ENCODE measurements around the gene NOTCH2.
"Not testable (repeated sequence)": the region's sequence is repeated elsewhere in the genome, so short reads cannot be mapped to it uniquely, and the experiment has no call there.

NOTCH2 gene

DNA sequence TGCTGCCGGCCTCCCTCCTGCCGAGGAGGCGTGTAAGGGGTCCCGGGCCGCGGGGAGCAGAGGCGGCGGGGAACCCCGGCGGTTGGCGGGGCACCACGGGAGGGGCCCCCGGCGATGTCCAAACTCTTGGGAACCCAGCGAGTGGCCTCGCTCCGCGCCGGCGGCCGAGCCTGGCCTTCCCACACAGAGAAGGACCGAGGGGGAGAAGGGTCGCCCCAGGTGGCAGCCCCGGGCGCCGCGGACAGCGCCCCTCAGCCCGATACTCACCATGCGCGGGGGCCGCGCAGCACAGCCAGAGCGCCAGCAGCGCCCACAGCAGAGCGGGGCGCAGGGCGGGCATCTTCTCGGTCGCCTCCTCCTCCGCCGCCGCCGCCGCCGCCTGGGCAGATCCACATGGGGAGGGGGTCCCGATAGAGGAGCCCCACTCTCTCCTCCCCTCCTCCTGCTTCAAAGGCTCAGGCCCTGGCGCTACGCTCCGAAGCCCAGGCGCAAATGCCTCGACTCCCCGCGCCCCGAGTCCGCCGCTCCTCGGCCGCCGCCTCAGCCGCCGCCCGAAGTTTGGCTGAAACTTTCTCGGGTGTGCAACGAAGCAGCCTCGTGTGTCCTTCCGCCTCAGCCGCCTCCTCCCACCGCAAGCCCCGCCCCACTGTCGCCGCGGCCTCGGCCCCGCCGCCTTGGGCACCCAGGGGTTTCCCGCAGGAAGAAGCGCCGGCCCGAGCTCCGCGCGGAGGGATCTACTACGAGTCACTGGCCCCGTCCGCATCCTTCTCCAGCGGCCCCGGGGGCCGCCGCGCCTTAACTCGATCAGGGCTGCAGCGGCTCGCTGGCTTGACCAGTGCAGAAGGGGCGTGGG, at the start of gene NOTCH2:
NOTCH2 (minus strand) TSS at position 596 of the 853 bp plus-strand sequence; CDS start at position 340, 256 bp downstream.
- H3K9me3 ChIP-seq (ENCODE audit: control insufficient read depth, insufficient read depth, low read length); H3K9ac ChIP-seq (ENCODE audit: low read depth, low read length): not testable (repeated sequence)

DNA sequence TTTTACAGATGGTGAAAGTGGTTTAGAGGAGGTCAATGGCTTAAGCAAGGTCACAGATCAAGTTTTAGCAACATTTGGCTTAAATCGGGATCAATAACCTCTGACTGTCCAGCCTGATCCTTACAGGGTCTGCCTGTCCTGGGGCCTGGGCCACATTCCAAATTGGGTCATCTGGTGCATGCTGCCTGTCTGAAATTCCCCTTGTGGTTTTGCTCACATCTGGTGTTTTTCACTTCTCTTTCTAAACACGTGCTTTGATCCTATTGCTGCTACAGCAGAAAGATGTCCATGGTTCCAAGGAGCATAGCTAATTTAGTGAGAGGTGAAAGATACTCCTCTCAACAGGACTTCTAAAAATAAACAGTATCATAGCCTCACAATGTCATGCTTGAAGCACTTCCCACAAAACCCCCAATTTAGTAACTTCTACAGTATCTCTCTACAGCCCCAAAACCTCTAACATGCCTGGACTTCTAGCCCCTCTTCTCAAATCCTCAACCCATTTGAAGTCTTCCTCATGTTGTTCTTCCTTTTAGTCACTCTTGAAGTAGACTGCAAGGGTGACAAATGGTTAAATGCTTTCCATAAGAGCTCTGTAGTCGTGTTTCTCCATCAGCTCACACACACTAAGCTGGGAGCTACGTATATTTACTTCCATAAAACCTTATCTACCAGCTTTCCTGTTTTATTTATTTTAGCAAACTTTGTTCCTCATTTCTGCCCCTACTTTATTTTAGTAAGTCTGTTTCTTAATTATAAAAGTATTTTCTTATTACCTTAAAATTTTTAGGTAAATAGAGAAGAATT, 48.1 kb upstream of the NOTCH2 start:
- not testable (repeated sequence) for H3K4me3 ChIP-seq (ENCODE audit: low read depth, low read length); H3K27ac ChIP-seq (ENCODE audit: low read depth, low read length); H3K9me3 ChIP-seq (ENCODE audit: control insufficient read depth, insufficient read depth, low read length); H3K9ac ChIP-seq (ENCODE audit: low read depth, low read length); H3K27me3 ChIP-seq (ENCODE audit: control insufficient read depth, insufficient read depth, low read length); H3K36me3 ChIP-seq (ENCODE audit: control insufficient read depth, insufficient read depth, low read length); H3K4me1 ChIP-seq (ENCODE audit: control insufficient read depth, insufficient read depth, low read length)

More for the DNA sequence above, at the start of gene NOTCH2:
- peak within 1 kb of the TSS; percentile 52 for H3K4me3 ChIP-seq (ENCODE audit: low read depth, low read length)
- H3K36me3 ChIP-seq (ENCODE audit: control insufficient read depth, insufficient read depth, low read length); H3K4me1 ChIP-seq (ENCODE audit: control insufficient read depth, insufficient read depth, low read length); H3K27me3 ChIP-seq (ENCODE audit: control insufficient read depth, insufficient read depth, low read length); H3K27ac ChIP-seq (ENCODE audit: low read depth, low read length): not testable (repeated sequence)

GRCh38 chr1:120116094-120116493, 46.6 kb upstream of the NOTCH2 start:
- H3K4me1 ChIP-seq (ENCODE audit: control insufficient read depth, insufficient read depth, low read length); H3K9me3 ChIP-seq (ENCODE audit: control insufficient read depth, insufficient read depth, low read length); H3K36me3 ChIP-seq (ENCODE audit: control insufficient read depth, insufficient read depth, low read length); H3K27ac ChIP-seq (ENCODE audit: low read depth, low read length); H3K4me3 ChIP-seq (ENCODE audit: low read depth, low read length); H3K9ac ChIP-seq (ENCODE audit: low read depth, low read length); H3K27me3 ChIP-seq (ENCODE audit: control insufficient read depth, insufficient read depth, low read length): not testable (repeated sequence)

GRCh38 chr1:120113134-120113533, 43.7 kb upstream of the NOTCH2 start:
- H3K4me3 ChIP-seq (ENCODE audit: low read depth, low read length); H3K9ac ChIP-seq (ENCODE audit: low read depth, low read length); H3K9me3 ChIP-seq (ENCODE audit: control insufficient read depth, insufficient read depth, low read length); H3K27ac ChIP-seq (ENCODE audit: low read depth, low read length); H3K27me3 ChIP-seq (ENCODE audit: control insufficient read depth, insufficient read depth, low read length); H3K4me1 ChIP-seq (ENCODE audit: control insufficient read depth, insufficient read depth, low read length); H3K36me3 ChIP-seq (ENCODE audit: control insufficient read depth, insufficient read depth, low read length): not testable (repeated sequence)

DNA sequence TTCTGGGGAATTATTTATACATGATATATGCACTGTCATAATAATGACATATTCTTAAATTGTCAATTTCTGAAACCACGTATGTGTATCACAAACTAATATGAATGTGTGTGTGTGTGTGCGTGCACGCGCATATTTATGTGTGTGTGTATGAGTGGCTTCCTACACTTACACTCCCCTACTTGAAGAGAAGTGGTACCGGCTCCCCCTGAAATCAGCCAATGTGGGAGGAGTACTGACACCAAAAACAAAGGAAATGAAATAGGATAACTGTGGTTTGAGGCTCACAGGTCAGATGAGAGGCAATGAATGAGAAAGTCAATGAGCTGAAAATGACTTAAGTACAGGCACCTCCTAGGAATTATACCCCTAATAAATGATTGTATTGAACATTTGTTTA, 42.8 kb upstream of the NOTCH2 start:
- not testable (repeated sequence) for H3K9me3 ChIP-seq (ENCODE audit: control insufficient read depth, insufficient read depth, low read length); H3K27ac ChIP-seq (ENCODE audit: low read depth, low read length); H3K4me1 ChIP-seq (ENCODE audit: control insufficient read depth, insufficient read depth, low read length); H3K9ac ChIP-seq (ENCODE audit: low read depth, low read length); H3K27me3 ChIP-seq (ENCODE audit: control insufficient read depth, insufficient read depth, low read length); H3K4me3 ChIP-seq (ENCODE audit: low read depth, low read length); H3K36me3 ChIP-seq (ENCODE audit: control insufficient read depth, insufficient read depth, low read length)

GRCh38 chr1:120111771-120112170, 42.3 kb upstream of the NOTCH2 start:
- not testable (repeated sequence) for H3K36me3 ChIP-seq (ENCODE audit: control insufficient read depth, insufficient read depth, low read length); H3K4me3 ChIP-seq (ENCODE audit: low read depth, low read length); H3K4me1 ChIP-seq (ENCODE audit: control insufficient read depth, insufficient read depth, low read length); H3K27ac ChIP-seq (ENCODE audit: low read depth, low read length); H3K9ac ChIP-seq (ENCODE audit: low read depth, low read length); H3K9me3 ChIP-seq (ENCODE audit: control insufficient read depth, insufficient read depth, low read length); H3K27me3 ChIP-seq (ENCODE audit: control insufficient read depth, insufficient read depth, low read length)

- H3K36me3 ChIP-seq (ENCODE audit: control insufficient read depth, insufficient read depth, low read length); H3K4me3 ChIP-seq (ENCODE audit: low read depth, low read length); H3K9me3 ChIP-seq (ENCODE audit: control insufficient read depth, insufficient read depth, low read length); H3K9ac ChIP-seq (ENCODE audit: low read depth, low read length); H3K4me1 ChIP-seq (ENCODE audit: control insufficient read depth, insufficient read depth, low read length); H3K27ac ChIP-seq (ENCODE audit: low read depth, low read length); H3K27me3 ChIP-seq (ENCODE audit: control insufficient read depth, insufficient read depth, low read length): not testable (repeated sequence)
Measured at GRCh38 chr1:120111008-120111407, 41.5 kb upstream of the NOTCH2 start.

DNA sequence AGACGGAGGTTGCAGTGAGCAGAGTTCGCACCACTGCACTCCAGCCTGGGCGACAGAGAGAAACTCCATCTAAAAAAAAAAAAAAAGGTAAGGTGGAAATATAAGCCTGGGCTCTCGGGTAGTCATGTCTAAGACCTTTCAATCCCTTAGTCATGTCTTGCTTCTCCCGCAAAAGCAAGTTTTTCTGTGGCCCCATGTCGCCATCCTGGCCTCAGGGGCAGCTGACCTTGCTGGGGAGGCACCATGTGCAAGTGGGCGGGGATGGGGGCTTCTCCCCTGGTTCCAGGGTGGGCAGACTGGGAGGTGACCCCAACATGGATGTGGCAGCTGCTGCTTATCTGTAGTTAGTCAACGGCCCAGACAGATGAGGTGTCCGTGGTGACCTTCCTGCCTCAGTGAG, 40.2 kb upstream of the NOTCH2 start:
- not testable (repeated sequence) for H3K9me3 ChIP-seq (ENCODE audit: control insufficient read depth, insufficient read depth, low read length); H3K27me3 ChIP-seq (ENCODE audit: control insufficient read depth, insufficient read depth, low read length); H3K4me3 ChIP-seq (ENCODE audit: low read depth, low read length); H3K27ac ChIP-seq (ENCODE audit: low read depth, low read length); H3K36me3 ChIP-seq (ENCODE audit: control insufficient read depth, insufficient read depth, low read length); H3K9ac ChIP-seq (ENCODE audit: low read depth, low read length); H3K4me1 ChIP-seq (ENCODE audit: control insufficient read depth, insufficient read depth, low read length)

- not testable (repeated sequence) for H3K9ac ChIP-seq (ENCODE audit: low read depth, low read length); H3K36me3 ChIP-seq (ENCODE audit: control insufficient read depth, insufficient read depth, low read length); H3K4me1 ChIP-seq (ENCODE audit: control insufficient read depth, insufficient read depth, low read length); H3K27ac ChIP-seq (ENCODE audit: low read depth, low read length); H3K9me3 ChIP-seq (ENCODE audit: control insufficient read depth, insufficient read depth, low read length); H3K27me3 ChIP-seq (ENCODE audit: control insufficient read depth, insufficient read depth, low read length); H3K4me3 ChIP-seq (ENCODE audit: low read depth, low read length)
Measured at GRCh38 chr1:120109180-120109579, 39.7 kb upstream of the NOTCH2 start.

DNA sequence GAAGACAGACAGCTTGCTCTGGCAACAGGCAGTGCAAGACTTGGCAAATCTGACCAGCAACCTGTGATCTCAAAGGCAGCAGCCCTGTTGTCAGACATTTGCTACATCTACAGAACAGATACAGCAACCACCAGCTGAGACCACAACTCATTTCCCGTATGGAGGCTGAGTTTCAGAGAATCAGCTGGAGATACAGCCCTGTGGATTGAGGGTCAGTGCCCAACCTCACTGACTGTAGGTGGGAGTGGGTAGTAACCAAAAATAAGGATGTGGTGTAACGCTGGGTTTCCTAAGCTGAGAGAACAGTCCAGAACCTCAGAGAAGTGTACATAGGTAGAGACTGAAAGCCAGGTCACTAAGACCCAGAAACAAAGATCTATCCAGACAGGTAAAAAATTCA, 35.8 kb upstream of the NOTCH2 start:
- H3K36me3 ChIP-seq (ENCODE audit: control insufficient read depth, insufficient read depth, low read length); H3K27me3 ChIP-seq (ENCODE audit: control insufficient read depth, insufficient read depth, low read length): not testable (repeated sequence)

GRCh38 chr1:120103768-120104167, 34.3 kb upstream of the NOTCH2 start:
- H3K27me3 ChIP-seq (ENCODE audit: control insufficient read depth, insufficient read depth, low read length); H3K27ac ChIP-seq (ENCODE audit: low read depth, low read length); H3K4me3 ChIP-seq (ENCODE audit: low read depth, low read length); H3K36me3 ChIP-seq (ENCODE audit: control insufficient read depth, insufficient read depth, low read length); H3K9me3 ChIP-seq (ENCODE audit: control insufficient read depth, insufficient read depth, low read length); H3K4me1 ChIP-seq (ENCODE audit: control insufficient read depth, insufficient read depth, low read length); H3K9ac ChIP-seq (ENCODE audit: low read depth, low read length): not testable (repeated sequence)

More for the DNA sequence above, 35.8 kb upstream of the NOTCH2 start:
- H3K9ac ChIP-seq (ENCODE audit: low read depth, low read length); H3K4me3 ChIP-seq (ENCODE audit: low read depth, low read length); H3K27ac ChIP-seq (ENCODE audit: low read depth, low read length); H3K9me3 ChIP-seq (ENCODE audit: control insufficient read depth, insufficient read depth, low read length); H3K4me1 ChIP-seq (ENCODE audit: control insufficient read depth, insufficient read depth, low read length): not testable (repeated sequence)

Data from HUES48 (cell line).